Fibroblast of pulmonary artery (primary cell): Measurements from ENCODE around the gene ADI1.

Source experiments
- DNase-seq: peaks from one replicate; pipeline ENCODE4 v3.0.0-alpha.2; 2010; ENCODE audit warnings: low read depth
- H3K4me3 ChIP-seq: replicated peaks from 2 replicates; pipeline ENCODE4 v1.5.1; 2011; ENCODE audit warnings: low read depth, mild to moderate bottlenecking, control low read depth, low read length, moderate library complexity
- TF ChIP-seq, protein P1 (sequence below): IDR thresholded peaks from 2 replicates; pipeline ENCODE4 v1.5.1; 2011; ENCODE audit warnings: mild to moderate bottlenecking, control low read depth, low read length, inconsistent platforms; ENCODE audit errors: missing control alignments

ADI1 gene

DNA sequence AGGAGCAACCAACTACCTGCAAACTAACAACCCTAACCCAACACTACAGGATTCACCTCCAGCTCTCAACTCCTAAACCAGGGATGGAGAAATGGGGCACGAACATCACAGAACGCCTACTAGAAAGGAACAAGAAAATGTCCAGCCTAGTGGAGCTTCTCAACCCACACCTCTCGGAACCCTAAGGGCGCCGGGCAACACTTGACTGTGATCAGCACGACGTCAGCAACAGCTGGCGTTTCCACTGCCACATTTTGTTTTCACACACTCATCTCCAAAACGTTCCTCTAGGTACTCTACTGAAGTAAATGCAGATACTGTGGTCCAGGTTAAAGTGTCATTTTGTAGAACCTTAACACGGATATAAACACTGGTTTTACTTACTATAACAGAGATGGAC lies 34.6 kb upstream of the ADI1 start:
- no peak for DNase-seq
- TF ChIP-seq, protein P1, sequence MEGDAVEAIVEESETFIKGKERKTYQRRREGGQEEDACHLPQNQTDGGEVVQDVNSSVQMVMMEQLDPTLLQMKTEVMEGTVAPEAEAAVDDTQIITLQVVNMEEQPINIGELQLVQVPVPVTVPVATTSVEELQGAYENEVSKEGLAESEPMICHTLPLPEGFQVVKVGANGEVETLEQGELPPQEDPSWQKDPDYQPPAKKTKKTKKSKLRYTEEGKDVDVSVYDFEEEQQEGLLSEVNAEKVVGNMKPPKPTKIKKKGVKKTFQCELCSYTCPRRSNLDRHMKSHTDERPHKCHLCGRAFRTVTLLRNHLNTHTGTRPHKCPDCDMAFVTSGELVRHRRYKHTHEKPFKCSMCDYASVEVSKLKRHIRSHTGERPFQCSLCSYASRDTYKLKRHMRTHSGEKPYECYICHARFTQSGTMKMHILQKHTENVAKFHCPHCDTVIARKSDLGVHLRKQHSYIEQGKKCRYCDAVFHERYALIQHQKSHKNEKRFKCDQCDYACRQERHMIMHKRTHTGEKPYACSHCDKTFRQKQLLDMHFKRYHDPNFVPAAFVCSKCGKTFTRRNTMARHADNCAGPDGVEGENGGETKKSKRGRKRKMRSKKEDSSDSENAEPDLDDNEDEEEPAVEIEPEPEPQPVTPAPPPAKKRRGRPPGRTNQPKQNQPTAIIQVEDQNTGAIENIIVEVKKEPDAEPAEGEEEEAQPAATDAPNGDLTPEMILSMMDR = no peak
- no peak overlapping the region for H3K4me3 ChIP-seq

DNA sequence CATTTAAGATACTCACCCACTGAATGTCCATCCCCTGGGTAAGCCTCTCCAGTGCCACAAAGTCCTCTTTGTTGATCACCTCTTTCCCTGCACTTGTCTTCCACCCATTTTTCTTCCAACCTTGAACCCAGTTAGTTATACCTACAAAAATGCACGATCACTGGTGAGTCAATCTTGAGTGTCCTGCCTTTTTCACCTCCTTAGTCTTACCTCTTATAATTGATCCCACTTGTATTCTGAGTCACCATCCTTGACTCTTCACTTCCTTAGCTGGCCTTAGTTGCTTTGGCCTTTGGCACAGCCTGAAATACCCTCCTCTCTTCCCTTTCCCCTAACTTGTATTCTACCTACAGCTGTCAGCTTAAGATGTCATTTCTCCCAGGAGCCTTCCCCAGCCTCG lies 28.6 kb upstream of the ADI1 start:
- H3K4me3 ChIP-seq = no peak overlapping the region
- TF ChIP-seq, protein P1 = no peak
- no peak for DNase-seq

DNA sequence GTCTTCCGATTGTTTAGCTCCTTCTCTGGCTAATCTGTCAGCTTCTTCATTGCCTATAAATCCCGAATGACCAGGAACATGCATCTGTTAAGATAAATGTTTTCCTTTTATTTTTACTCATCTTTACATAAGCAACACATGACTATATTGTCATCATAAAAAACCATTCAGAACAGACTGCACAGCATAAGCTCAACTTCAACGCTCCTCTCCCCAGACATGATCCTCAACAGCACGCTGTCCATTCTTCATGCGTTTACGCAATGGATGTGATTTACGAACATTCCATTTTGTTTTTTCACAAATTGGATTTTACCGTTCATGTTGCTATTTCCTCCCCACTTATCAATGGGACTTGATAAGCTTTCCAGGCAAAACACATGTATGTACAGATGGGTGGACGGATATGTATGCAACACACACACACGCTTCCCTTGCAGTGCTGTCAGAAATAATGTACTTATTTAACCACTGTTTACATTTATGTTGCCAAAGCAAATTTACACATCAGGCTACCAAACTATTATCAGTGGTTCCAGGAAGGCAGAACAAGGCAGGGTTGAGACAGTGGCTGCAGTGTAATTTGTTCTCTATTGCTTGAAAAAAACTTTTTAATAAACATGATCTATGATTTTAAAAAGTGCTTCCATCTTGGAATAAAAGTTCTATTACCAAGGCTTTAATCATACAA lies 26.6 kb upstream of the ADI1 start:
- TF ChIP-seq, protein P1 = no peak
- no peak overlapping the region for H3K4me3 ChIP-seq
- no peak for DNase-seq

GRCh38 chr2:3543023-3543683 lies 23.8 kb upstream of the ADI1 start:
- TF ChIP-seq, protein P1 = no peak
- DNase-seq = no peak
- no peak overlapping the region for H3K4me3 ChIP-seq

- no peak for DNase-seq
- TF ChIP-seq, protein P1 = no peak
- H3K4me3 ChIP-seq = no peak overlapping the region
Observed at GRCh38 chr2:3542107-3542506, 22.8 kb upstream of the ADI1 start.

DNA sequence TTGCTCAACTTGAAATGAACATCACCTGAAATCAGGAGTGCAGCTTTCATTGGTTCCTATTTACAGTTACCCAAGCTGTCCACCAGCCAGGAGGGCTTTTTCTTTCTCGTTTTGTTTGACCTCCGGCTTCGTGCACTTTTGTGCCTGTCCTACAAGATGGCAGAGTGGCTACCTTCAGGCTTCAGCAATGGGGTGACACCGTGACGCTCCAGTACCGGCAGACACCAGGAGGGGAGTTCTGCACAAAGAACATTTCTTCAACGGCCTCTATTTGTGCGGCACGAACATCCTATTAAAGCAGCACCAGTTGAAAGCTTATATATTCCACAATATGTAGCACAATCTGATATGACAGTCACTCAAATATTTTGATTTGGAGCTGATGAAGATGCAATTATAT lies 20.5 kb upstream of the ADI1 start:
- TF ChIP-seq, protein P1 = no peak
- no peak for DNase-seq

More for the DNA sequence above, 20.5 kb upstream of the ADI1 start:
- H3K4me3 ChIP-seq = no peak overlapping the region
